Choroid plexus epithelial cell (primary cell): ENCODE measurements around the gene EMC8.

Experiments used
- DNase-seq: peaks from one replicate; pipeline ENCODE4 v3.0.0-alpha.2; 2010; ENCODE audit warnings: low read depth
- H3K4me3 ChIP-seq: 2 replicates; pipeline ENCODE4 v1.5.1; 2011; ENCODE audit warnings: low read depth, mild to moderate bottlenecking, control low read depth, low read length, moderate library complexity
- TF ChIP-seq, protein P1 (sequence below): conservative IDR thresholded peaks from 2 replicates; pipeline ENCODE4 v1.5.1; 2011; ENCODE audit warnings: low read depth, mild to moderate bottlenecking, control low read depth, inconsistent platforms, low read length, moderate library complexity

The EMC8 gene

DNA sequence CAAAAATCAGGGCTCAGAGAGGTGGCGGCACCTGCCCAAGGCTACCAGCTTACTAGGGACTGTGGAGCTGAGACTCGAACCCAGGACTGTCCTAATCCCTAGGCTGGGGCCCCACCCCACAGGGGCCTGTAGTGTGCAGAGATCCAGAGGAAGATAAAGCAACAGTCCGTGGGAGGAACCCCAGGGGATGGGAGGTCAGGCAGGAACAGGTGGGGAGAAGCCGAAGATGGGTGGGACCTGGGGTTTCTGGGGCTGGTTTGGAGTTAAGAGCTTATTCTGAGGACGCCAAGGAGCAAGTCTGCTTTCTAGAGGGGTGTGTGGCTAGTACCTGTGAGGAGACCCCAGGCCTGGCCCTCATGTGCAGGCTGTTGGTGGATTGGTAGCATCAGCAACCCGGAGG is 63.4 kb downstream of the EMC8 start:
- no peak for DNase-seq
- TF ChIP-seq, protein P1, sequence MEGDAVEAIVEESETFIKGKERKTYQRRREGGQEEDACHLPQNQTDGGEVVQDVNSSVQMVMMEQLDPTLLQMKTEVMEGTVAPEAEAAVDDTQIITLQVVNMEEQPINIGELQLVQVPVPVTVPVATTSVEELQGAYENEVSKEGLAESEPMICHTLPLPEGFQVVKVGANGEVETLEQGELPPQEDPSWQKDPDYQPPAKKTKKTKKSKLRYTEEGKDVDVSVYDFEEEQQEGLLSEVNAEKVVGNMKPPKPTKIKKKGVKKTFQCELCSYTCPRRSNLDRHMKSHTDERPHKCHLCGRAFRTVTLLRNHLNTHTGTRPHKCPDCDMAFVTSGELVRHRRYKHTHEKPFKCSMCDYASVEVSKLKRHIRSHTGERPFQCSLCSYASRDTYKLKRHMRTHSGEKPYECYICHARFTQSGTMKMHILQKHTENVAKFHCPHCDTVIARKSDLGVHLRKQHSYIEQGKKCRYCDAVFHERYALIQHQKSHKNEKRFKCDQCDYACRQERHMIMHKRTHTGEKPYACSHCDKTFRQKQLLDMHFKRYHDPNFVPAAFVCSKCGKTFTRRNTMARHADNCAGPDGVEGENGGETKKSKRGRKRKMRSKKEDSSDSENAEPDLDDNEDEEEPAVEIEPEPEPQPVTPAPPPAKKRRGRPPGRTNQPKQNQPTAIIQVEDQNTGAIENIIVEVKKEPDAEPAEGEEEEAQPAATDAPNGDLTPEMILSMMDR = no peak
- no peak overlapping the region for H3K4me3 ChIP-seq

DNA sequence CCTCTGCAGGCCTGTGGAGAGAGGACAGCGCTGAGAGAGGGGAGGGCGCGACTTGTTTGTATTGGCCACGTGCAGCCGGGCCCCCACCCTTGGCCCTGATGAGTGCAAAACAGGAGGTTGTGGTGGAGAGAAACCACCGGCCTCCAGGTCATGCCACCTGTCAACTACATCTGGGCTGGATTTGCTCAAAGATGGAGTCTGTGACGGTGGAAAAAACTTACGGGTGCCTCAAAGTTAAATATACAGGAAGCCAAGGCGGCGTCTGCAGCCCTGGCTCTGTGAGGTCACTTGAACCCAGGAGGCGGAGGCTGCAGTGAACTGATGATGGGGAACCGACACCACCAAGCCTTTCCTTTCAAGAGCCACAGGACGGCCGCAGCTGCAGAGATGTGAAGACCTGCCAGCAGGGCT is 64.1 kb downstream of the EMC8 start:
- no peak overlapping the region for H3K4me3 ChIP-seq

DNA sequence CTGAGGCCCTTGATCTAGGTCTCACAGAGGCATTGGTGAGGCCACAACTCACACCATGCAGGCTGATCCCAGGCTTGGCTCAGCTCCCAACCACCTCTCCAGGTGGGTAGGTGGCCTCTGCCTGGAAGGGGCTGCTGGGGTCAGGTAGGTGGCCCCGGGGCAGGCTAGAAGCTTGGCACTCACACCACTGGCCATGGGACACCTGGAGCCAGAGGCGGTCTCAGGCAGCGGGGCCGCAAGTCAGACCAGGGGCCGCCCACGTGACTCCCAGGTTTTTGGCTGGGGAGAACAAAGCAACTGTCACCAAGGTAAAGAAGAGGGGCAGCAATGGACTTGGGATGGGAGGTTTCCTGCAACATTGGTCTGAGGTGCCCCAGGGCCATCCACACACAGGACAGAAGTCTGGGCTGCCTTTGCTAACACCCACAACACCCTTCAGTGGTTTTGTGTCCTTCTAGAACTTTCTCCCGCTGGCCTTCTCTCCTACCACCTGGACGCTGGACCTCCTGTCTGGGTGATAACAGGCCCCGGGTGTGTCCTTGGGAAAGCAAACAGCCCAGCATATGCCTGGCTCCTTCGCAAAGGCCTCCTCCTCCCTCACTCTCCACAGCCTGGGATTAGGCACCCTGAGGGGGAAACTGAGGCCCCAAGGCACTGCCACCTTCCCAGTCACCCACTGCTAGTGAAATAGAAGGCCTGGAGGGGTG is 64.9 kb downstream of the EMC8 start:
- TF ChIP-seq, protein P1 = no peak
- no peak for DNase-seq
- no peak overlapping the region for H3K4me3 ChIP-seq

More for the DNA sequence above, 64.1 kb downstream of the EMC8 start:
- DNase-seq = no peak
- TF ChIP-seq, protein P1 = no peak

DNA sequence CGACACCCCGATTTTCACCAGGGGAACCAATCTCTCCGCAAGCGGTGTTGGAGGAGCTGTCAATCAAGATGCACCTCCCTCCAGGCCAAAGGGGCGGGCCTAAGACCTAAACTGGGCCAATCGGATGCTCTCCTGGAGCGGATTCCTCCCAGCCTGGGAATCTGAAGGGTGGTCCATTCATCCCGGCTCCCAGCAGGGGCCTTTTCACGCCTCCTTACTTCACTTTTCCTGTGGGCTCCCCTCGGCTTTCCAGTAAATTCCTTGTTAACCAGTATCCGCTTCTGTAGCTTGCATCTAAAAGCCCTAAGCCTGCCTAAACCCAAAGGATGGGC is 65.5 kb downstream of the EMC8 start:
- DNase-seq = peak; percentile 52
- no peak overlapping the region for H3K4me3 ChIP-seq
- TF ChIP-seq, protein P1 = no peak

DNA sequence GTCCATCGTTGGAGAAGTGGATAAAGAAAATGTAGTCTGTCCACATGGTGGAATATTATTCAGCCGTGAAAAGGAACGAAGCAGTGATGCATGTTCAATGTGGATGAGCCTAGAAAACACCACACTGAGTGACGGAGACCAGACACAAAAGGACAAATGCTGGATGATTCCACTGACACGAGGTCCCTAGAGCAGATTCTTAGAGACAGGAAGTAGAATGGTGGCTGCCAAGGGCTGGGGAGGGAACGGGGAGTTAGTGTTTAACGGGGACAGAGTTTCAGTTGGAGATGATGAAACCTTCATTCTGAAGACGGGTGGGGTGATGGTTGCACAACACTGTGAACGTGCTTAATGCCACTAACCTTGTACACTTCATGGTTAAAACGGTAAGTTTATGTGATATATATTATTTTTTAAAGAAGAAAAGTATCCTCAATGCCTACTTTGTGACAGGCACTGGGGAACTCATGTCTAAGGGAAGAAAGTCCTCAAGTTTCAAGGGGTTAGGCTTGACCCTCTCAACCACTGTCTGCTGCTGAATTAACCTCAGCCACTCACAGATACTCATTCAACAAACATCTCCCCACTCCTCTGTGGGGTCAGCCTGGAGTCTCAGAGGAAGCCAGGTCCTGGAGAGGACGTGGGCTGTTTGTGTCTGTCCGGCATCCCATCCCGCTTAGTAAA is 66.0 kb downstream of the EMC8 start:
- TF ChIP-seq, protein P1 = no peak
- no peak overlapping the region for H3K4me3 ChIP-seq
- DNase-seq = peak; percentile 38

DNA sequence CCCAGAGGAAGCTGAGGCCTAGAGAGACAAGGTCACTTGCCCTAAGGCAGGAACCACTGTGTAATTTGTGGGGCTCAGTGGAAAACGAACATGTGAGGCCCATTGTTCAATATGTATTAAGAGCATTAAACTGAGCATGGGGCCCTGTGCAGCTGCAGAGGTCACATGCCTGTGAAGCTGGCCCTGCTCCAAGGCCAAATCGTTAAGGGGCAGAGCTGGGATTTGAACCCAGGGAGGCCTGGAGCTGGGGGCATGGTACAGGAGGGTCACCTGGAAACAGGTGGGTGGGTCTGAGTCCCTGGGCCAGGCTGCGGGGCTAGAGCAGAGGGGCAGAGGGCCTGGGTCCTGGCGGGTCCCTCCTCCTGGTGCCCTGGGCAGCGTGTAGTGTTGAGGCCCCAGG is 68.2 kb downstream of the EMC8 start:
- DNase-seq = no peak
- no peak overlapping the region for H3K4me3 ChIP-seq
- TF ChIP-seq, protein P1 = no peak

DNA sequence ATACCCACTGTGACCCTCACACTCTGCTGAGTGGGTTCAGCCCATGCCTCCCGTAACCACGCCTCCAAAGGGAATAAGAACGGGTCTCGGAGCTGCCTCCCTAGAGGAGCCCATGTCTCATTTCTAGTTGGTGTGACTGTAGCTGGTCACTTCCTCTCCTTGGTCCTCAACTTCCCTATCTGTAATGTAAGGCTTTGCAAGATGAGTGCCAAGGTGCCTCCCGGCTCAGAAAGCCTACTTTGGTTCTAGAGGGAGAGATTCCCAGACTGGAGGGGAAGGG is 69.2 kb downstream of the EMC8 start:
- DNase-seq = no peak
- TF ChIP-seq, protein P1 = no peak
- H3K4me3 ChIP-seq = no peak overlapping the region
